Neural cell (in vitro differentiated cells): ENCODE data around the gene SP5. TPM values are rescaled to one million over a fixed set of nuclear protein-coding genes. Genes with fewer than 3 reads are reported as not detected.

Experiments
- H2AFZ ChIP-seq: fragments of 200-600, 300-800 bp; sonication (generic), shearing (Covaris generic); 2 replicates; pipeline ENCODE4 v1.6.0; 2014; ENCODE audit warnings: low read depth, mild to moderate bottlenecking, antibody characterized with exemption, low read length, moderate library complexity
- H3F3A ChIP-seq: fragments of 200-600 bp; shearing (Covaris generic); 2 replicates; pipeline ENCODE4 v1.6.1; 2016; ENCODE audit warnings: mild to moderate bottlenecking, moderate library complexity, mixed read lengths, antibody characterized with exemption, low read length; ENCODE audit not compliant: insufficient read depth, poor library complexity, severe bottlenecking
- H3K27ac ChIP-seq: fragments of 200-600, 300-800 bp; sonication (generic), shearing (Covaris generic); 2 replicates; pipeline ENCODE4 v1.5.1; 2014; ENCODE audit warnings: mild to moderate bottlenecking, low read length, moderate library complexity
- H3K27me3 ChIP-seq: fragments of 300-800, 200-600 bp; sonication (generic), shearing (Covaris generic); 2 replicates; pipeline ENCODE4 v1.6.0; 2014; ENCODE audit warnings: mild to moderate bottlenecking, low read depth, low read length, moderate library complexity; ENCODE audit not compliant: insufficient read depth
- H3K36me3 ChIP-seq: fragments of 300-800, 200-600 bp; sonication (generic), shearing (Covaris generic); 2 replicates; pipeline ENCODE4 v1.5.1; 2014; ENCODE audit warnings: mild to moderate bottlenecking, antibody characterized with exemption, low read length, moderate library complexity; ENCODE audit not compliant: insufficient read depth
- H3K4me2 ChIP-seq: fragments of 300-800, 200-600 bp; sonication (generic), shearing (Covaris generic); 2 replicates; pipeline ENCODE4 v1.6.0; 2014; ENCODE audit warnings: mild to moderate bottlenecking, low read length
- H3K4me3 ChIP-seq: fragments of 300-800, 200-600 bp; sonication (generic), shearing (Covaris generic); 2 replicates; pipeline ENCODE4 v1.5.1; 2014; ENCODE audit warnings: mild to moderate bottlenecking, low read length, moderate library complexity
- H3K79me2 ChIP-seq: fragments of 200-600 bp; shearing (Covaris generic); replicated peaks from 2 replicates; pipeline ENCODE4 v1.6.0; 2014; ENCODE audit warnings: mild to moderate bottlenecking, low read length, moderate library complexity; ENCODE audit not compliant: insufficient read depth
- H3K9ac ChIP-seq: fragments of 300-800, 200-600 bp; sonication (generic), shearing (Covaris generic); 2 replicates; pipeline ENCODE4 v1.6.1; 2016; ENCODE audit warnings: mild to moderate bottlenecking, low read length, mixed read lengths
- H3K9me2 ChIP-seq: fragments of 200-600 bp; shearing (Covaris generic); 2 replicates; pipeline ENCODE4 v1.6.1; 2016; ENCODE audit warnings: mild to moderate bottlenecking, low read length, mixed read lengths; ENCODE audit not compliant: insufficient read depth
- H3K9me3 ChIP-seq: fragments of 200-600, 300-800 bp; sonication (generic), shearing (Covaris generic); 2 replicates; pipeline ENCODE4 v1.6.1; 2016; ENCODE audit warnings: mild to moderate bottlenecking, mixed run types, low read length, moderate library complexity, mixed read lengths
- H4K20me1 ChIP-seq: fragments of 200-600 bp; shearing (Covaris generic); 2 replicates; pipeline ENCODE4 v1.6.1; 2016; ENCODE audit warnings: mild to moderate bottlenecking, mixed run types; ENCODE audit not compliant: insufficient read depth
- EP300 ChIP-seq: fragments of 450-650 bp; conservative IDR thresholded peaks from 2 replicates; pipeline ENCODE4 v1.6.1; 2014; ENCODE audit warnings: antibody characterized with exemption, mild to moderate bottlenecking, moderate library complexity; ENCODE audit not compliant: poor library complexity, severe bottlenecking
- EZH2 ChIP-seq: fragments of 200-600, 300-800 bp; shearing (Covaris generic), sonication (generic); IDR thresholded peaks from 2 replicates; pipeline ENCODE4 v1.6.1; 2014; ENCODE audit warnings: antibody characterized with exemption, low read length, borderline replicate concordance, mild to moderate bottlenecking; ENCODE audit not compliant: insufficient read depth, poor library complexity, severe bottlenecking
- MXI1 ChIP-seq: fragments of 450-650 bp; conservative IDR thresholded peaks from 2 replicates; pipeline ENCODE4 v1.6.1; 2014; ENCODE audit warnings: antibody characterized with exemption, mild to moderate bottlenecking; ENCODE audit not compliant: poor library complexity, severe bottlenecking
- POLR2AphosphoS5 ChIP-seq: IDR thresholded peaks from 2 replicates; pipeline ENCODE4 v1.6.1; 2012
- RAD21 ChIP-seq: fragments of 450-650 bp; conservative IDR thresholded peaks from 2 replicates; pipeline ENCODE4 v1.6.1; 2014; ENCODE audit warnings: antibody characterized with exemption, mild to moderate bottlenecking, moderate library complexity
- SMC3 ChIP-seq: fragments of 450-650 bp; conservative IDR thresholded peaks from 2 replicates; pipeline ENCODE4 v1.6.1; 2014; ENCODE audit warnings: antibody characterized with exemption, mild to moderate bottlenecking, moderate library complexity; ENCODE audit not compliant: poor library complexity
- TAF1 ChIP-seq: IDR thresholded peaks from 2 replicates; pipeline ENCODE4 v1.6.1; 2012; ENCODE audit warnings: low read depth
- polyA plus RNA-seq: library from polyadenylated mRNA; depleted of rRNA; stranded (reverse); fragments of >200 nt; gene quantifications from 2 replicates; pipeline ENCODE4 v1.2.3, GENCODE V29; 2014
- TF ChIP-seq, protein P1 (sequence below): fragments of 450-650 bp; IDR thresholded peaks from 2 replicates; pipeline ENCODE4 v1.5.1; 2014; ENCODE audit warnings: antibody characterized with exemption, mild to moderate bottlenecking, moderate library complexity; ENCODE audit not compliant: poor library complexity, severe bottlenecking
- TF ChIP-seq, protein P2 (sequence below): IDR thresholded peaks from 2 replicates; pipeline ENCODE4 v1.6.1; 2012; ENCODE audit warnings: borderline replicate concordance

SP5 gene
- polyA plus RNA-seq, 1 donor from 2014 or later: 0.15 TPM

DNA sequence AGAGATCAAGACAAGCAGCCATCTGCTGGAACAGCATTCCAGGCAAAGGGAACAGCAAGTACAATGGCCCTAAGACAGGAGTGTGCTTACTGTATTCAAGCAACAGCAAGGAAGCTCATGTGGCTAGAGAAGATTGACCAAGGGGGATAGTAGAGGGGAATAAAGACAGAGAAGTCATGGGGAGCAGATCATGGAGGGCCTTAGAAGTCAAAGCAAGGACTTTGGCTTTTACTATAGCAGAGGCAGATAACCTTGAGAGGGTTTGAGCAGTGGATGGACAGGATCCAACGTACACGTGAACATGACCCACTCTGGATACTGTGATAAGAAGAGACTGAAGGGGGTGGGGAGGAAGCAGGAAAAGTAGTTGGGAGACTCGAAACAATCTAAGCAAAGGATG lies 26.9 kb downstream of the SP5 start:
- Histone ChIP-seq H3K9me3 (no peaks in the 10 kb centered on the region), H3K79me2 (no peaks in the 10 kb centered on the region), H3K4me3 (no peak overlapping the region), H3K9me2 (no peaks in the 10 kb centered on the region), H3K36me3 (no peaks in the 10 kb centered on the region), H2AFZ (no peak overlapping the region), H4K20me1 (no peaks in the 10 kb centered on the region), H3K9ac (no peak overlapping the region), H3K27ac (no peak overlapping the region), H3K4me2 (no peak overlapping the region), H3F3A (no peaks in the 10 kb centered on the region), H3K27me3 (no peaks in the 10 kb centered on the region)
- TF ChIP-seq EP300: no peak
- TF ChIP-seq POLR2AphosphoS5: no peak
- no peak for TF ChIP-seq SMC3
- TF ChIP-seq, protein P1, sequence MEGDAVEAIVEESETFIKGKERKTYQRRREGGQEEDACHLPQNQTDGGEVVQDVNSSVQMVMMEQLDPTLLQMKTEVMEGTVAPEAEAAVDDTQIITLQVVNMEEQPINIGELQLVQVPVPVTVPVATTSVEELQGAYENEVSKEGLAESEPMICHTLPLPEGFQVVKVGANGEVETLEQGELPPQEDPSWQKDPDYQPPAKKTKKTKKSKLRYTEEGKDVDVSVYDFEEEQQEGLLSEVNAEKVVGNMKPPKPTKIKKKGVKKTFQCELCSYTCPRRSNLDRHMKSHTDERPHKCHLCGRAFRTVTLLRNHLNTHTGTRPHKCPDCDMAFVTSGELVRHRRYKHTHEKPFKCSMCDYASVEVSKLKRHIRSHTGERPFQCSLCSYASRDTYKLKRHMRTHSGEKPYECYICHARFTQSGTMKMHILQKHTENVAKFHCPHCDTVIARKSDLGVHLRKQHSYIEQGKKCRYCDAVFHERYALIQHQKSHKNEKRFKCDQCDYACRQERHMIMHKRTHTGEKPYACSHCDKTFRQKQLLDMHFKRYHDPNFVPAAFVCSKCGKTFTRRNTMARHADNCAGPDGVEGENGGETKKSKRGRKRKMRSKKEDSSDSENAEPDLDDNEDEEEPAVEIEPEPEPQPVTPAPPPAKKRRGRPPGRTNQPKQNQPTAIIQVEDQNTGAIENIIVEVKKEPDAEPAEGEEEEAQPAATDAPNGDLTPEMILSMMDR: no peak
- no peak for TF ChIP-seq MXI1
- no peak for TF ChIP-seq RAD21
- TF ChIP-seq TAF1: no peak
- TF ChIP-seq EZH2: no peak
- TF ChIP-seq, protein P2, sequence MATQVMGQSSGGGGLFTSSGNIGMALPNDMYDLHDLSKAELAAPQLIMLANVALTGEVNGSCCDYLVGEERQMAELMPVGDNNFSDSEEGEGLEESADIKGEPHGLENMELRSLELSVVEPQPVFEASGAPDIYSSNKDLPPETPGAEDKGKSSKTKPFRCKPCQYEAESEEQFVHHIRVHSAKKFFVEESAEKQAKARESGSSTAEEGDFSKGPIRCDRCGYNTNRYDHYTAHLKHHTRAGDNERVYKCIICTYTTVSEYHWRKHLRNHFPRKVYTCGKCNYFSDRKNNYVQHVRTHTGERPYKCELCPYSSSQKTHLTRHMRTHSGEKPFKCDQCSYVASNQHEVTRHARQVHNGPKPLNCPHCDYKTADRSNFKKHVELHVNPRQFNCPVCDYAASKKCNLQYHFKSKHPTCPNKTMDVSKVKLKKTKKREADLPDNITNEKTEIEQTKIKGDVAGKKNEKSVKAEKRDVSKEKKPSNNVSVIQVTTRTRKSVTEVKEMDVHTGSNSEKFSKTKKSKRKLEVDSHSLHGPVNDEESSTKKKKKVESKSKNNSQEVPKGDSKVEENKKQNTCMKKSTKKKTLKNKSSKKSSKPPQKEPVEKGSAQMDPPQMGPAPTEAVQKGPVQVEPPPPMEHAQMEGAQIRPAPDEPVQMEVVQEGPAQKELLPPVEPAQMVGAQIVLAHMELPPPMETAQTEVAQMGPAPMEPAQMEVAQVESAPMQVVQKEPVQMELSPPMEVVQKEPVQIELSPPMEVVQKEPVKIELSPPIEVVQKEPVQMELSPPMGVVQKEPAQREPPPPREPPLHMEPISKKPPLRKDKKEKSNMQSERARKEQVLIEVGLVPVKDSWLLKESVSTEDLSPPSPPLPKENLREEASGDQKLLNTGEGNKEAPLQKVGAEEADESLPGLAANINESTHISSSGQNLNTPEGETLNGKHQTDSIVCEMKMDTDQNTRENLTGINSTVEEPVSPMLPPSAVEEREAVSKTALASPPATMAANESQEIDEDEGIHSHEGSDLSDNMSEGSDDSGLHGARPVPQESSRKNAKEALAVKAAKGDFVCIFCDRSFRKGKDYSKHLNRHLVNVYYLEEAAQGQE: no peak

DNA sequence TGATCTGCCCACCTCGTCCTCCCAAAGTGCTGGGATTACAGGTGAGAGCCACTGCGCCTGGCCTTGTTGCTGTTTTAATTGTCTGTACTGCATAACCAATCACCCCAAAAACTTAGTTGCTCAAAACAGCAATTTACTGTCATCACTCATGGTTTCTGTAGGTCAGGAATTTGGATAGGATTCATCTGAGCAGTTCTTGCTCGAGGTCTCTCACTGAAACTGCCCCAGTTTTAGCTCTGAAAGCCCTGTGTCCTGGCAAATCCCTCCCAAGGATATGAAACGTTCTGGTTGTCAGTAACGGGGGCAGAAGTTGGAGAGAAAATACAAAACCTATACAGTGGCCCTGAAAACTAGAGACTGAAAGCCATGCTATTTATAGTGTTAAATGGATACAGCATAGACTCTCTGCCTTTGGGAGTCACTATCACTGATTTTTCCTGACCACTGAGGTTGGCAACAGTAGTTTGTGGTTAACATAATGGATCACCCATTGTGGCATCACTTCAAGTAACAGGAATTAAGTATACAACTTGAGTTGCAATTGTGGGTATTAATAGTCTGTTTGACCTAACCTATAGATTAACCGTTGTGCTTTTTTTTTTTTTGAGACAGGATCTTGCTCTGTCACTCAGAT lies 27.9 kb downstream of the SP5 start:
- Histone ChIP-seq H3K27me3 (no peaks in the 10 kb centered on the region), H3K9me3 (no peaks in the 10 kb centered on the region), H3K9ac (no peak overlapping the region), H4K20me1 (no peaks in the 10 kb centered on the region), H3F3A (no peaks in the 10 kb centered on the region), H3K36me3 (no peaks in the 10 kb centered on the region), H3K9me2 (no peaks in the 10 kb centered on the region), H3K27ac (no peak overlapping the region), H3K4me2 (no peak overlapping the region), H3K4me3 (no peak overlapping the region), H2AFZ (no peak overlapping the region), H3K79me2 (no peaks in the 10 kb centered on the region)
- TF ChIP-seq EZH2 (no peak), EP300 (no peak)
